Activated CD4-positive, alpha-beta T cell treated with anti-CD3 and anti-CD28 coated beads for 36 hours (primary cell): ENCODE results near the gene CPLX3. TPM values are rescaled to one million over a fixed set of nuclear protein-coding genes. Genes with fewer than 3 reads are reported as not detected.
"Not testable (repeated sequence)": the region's sequence is repeated elsewhere in the genome, so short reads cannot be mapped to it uniquely, and the experiment has no call there.

Experiments
- ATAC-seq: fragments of 200-7000 bp; cut with Tn5 transposase; one replicate; pipeline ENCODE4 v1.10.0; 2021; ENCODE audit warnings: mild to moderate bottlenecking, moderate library complexity
- CTCF ChIA-PET: fragments of 350-600 bp; sonication (Branson Sonifier 250); formaldehyde crosslinking; loops from one replicate; lab custom pipeline; 2021; ENCODE audit warnings: antibody characterized with exemption; lab: Charles Lee
- POLR2A ChIA-PET: fragments of 350-600 bp; sonication (Branson Sonifier 250); formaldehyde crosslinking; loops from one replicate; lab custom pipeline; 2021; ENCODE audit warnings: antibody characterized with exemption, inconsistent platforms; lab: Charles Lee
- DNase-seq: peaks from one replicate; pipeline ENCODE4 v3.0.0-alpha.2; 2020
- H3K27ac Mint-ChIP-seq: one replicate; pipeline ENCODE4 v1.8.0; 2021; ENCODE audit warnings: mixed read lengths
- H3K27me3 Mint-ChIP-seq: one replicate; pipeline ENCODE4 v1.8.0; 2021; ENCODE audit warnings: mixed read lengths
- H3K36me3 Mint-ChIP-seq: one replicate; pipeline ENCODE4 v1.8.0; 2021; ENCODE audit warnings: low read depth, mixed read lengths
- H3K4me1 Mint-ChIP-seq: one replicate; pipeline ENCODE4 v1.8.0; 2021; ENCODE audit warnings: mixed read lengths
- H3K4me3 Mint-ChIP-seq: one replicate; pipeline ENCODE4 v1.8.0; 2021; ENCODE audit warnings: mild to moderate bottlenecking, moderate library complexity, mixed read lengths
- H3K9me3 Mint-ChIP-seq: one replicate; pipeline ENCODE4 v1.8.0; 2021; ENCODE audit warnings: low read depth, mixed read lengths
- intact Hi-C, 2 experiments: fragments of 100-400 bp; cut with DNase I in 1 of 2; cut with micrococcal nuclease in 1 of 2; formaldehyde crosslinking; loops; one replicate each; pipeline versions ENCODE4 v1.14.2 to v1.15.1; 2022 to 2024; cut with DNase I, micrococcal nuclease
- total RNA-seq, 2 experiments: library from RNA; stranded (reverse); gene quantifications; one replicate each; pipeline ENCODE4 v1.2.3, GENCODE V29; 2021

CPLX3 gene
- total RNA-seq, 2 experiments from 2014 or later: 0.11 TPM; not detected in 1

- Mint-ChIP-seq H3K27ac (peak overlapping the region; percentile 100), H3K27me3 (no peaks in the 10 kb centered on the region), H3K36me3 (peaks cover 39% of the 10 kb centered on the region), H3K4me3 (peak overlapping the region; percentile 89), H3K4me1 (peaks cover 53% of the 10 kb centered on the region), H3K9me3 (no peaks in the 10 kb centered on the region)
- ChIA-PET POLR2A (interaction anchor here (0.5 to 3.5 kb wide), 3 partner anchors 11 to 87 kb away, joined by 3 to 26 read pairs (median 20); no protein-coding TSS in a partner anchor), CTCF (interaction anchor here (0.6 to 22.1 kb wide), 12 partner anchors 5 to 239 kb away, joined by 3 to 743 read pairs (median 12); partner anchors contain the start of gene CSK)
- intact Hi-C loops: loop anchor here (1.0 to 10.0 kb wide), 12 partner anchors 18 to 788 kb away; partner anchors contain the start of genes ARID3B (in 2 of the 2), C15orf39 (in 1 of the 2), COX5A (in 1 of the 2) and MPI (in 1 of the 2)
- DNase-seq: peak; percentile 78
- ATAC-seq: peak; percentile 1
Measured at GRCh38 chr15:74782259-74783071, 44.0 kb upstream of the CPLX3 start.

- peaks cover 53% of the 10 kb centered on the region for H3K4me1 Mint-ChIP-seq
- intact Hi-C loops: loop anchor here (2.0 to 10.0 kb wide), 9 partner anchors 18 to 788 kb away; partner anchors contain the start of genes ARID3B (in 1 of the 2), C15orf39 (in 1 of the 2), COX5A (in 1 of the 2) and MPI (in 1 of the 2)
- H3K9me3 Mint-ChIP-seq: no peaks in the 10 kb centered on the region
- H3K27ac Mint-ChIP-seq: peak overlapping the region; percentile 100
- ATAC-seq (no peak), DNase-seq (peak; percentile 61)
- POLR2A ChIA-PET: interaction anchor here (3.1 kb wide), 1 partner anchor 11 kb away, joined by 20 read pairs; no protein-coding TSS in a partner anchor
- peak overlapping the region; percentile 89 for H3K4me3 Mint-ChIP-seq
- CTCF ChIA-PET: interaction anchor here (0.7 to 22.1 kb wide), 10 partner anchors 4 to 242 kb away, joined by 3 to 743 read pairs (median 4); partner anchors contain the start of genes ARID3B and CSK
- peaks cover 47% of the 10 kb centered on the region for H3K36me3 Mint-ChIP-seq
- H3K27me3 Mint-ChIP-seq: no peaks in the 10 kb centered on the region
Measured at GRCh38 chr15:74783072-74783807, 43.2 kb upstream of the CPLX3 start.

GRCh38 chr15:74783808-74784175 lies 42.6 kb upstream of the CPLX3 start:
- ChIA-PET POLR2A (interaction anchor here (1.1 to 3.1 kb wide), 2 partner anchors 10 to 168 kb away, joined by 4 to 20 read pairs; partner anchors contain the start of gene CLK3), CTCF (interaction anchor here (0.7 to 22.1 kb wide), 13 partner anchors 4 to 243 kb away, joined by 3 to 743 read pairs (median 4); partner anchors contain the start of genes ARID3B and CSK)
- Mint-ChIP-seq H3K27ac (peak overlapping the region; percentile 100), H3K36me3 (peaks cover 53% of the 10 kb centered on the region), H3K4me1 (peaks cover 51% of the 10 kb centered on the region), H3K4me3 (peak overlapping the region; percentile 89), H3K9me3 (no peaks in the 10 kb centered on the region), H3K27me3 (no peaks in the 10 kb centered on the region)
- ATAC-seq (no peak), DNase-seq (no peak)
- intact Hi-C loops: loop anchor here (2.0 to 10.0 kb wide), 9 partner anchors 17 to 789 kb away; partner anchors contain the start of genes ARID3B (in 1 of the 2), C15orf39 (in 1 of the 2), COX5A (in 1 of the 2) and MPI (in 1 of the 2)

- ATAC-seq (no peak), DNase-seq (peak; percentile 53)
- intact Hi-C loops: loop anchor here (5.0 to 10.0 kb wide), 12 partner anchors 88 to 853 kb away; partner anchors contain the start of genes ARID3B (in 1 of the 2), C15orf39 (in 1 of the 2), COX5A (in 1 of the 2) and MPI (in 1 of the 2)
- CTCF ChIA-PET: interaction anchor here (0.6 to 22.1 kb wide), 12 partner anchors 3 to 410 kb away, joined by 3 to 743 read pairs (median 4); partner anchors contain the start of gene CSK
- H3K9me3 Mint-ChIP-seq: no peaks in the 10 kb centered on the region
- H3K4me1 Mint-ChIP-seq: peaks cover 50% of the 10 kb centered on the region
- no peaks in the 10 kb centered on the region for H3K27me3 Mint-ChIP-seq
- peak overlapping the region; percentile 100 for H3K27ac Mint-ChIP-seq
- peaks cover 59% of the 10 kb centered on the region for H3K36me3 Mint-ChIP-seq
- POLR2A ChIA-PET: interaction anchor here (0.6 to 3.1 kb wide), 4 partner anchors 9 to 169 kb away, joined by 3 to 20 read pairs (median 4); partner anchors contain the start of gene CLK3
- H3K4me3 Mint-ChIP-seq: peak overlapping the region; percentile 89
Measured at GRCh38 chr15:74784426-74785193, 41.8 kb upstream of the CPLX3 start.

GRCh38 chr15:74785194-74786032 lies 41.0 kb upstream of the CPLX3 start:
- Mint-ChIP-seq H3K27ac (peak overlapping the region; percentile 100), H3K36me3 (peaks cover 65% of the 10 kb centered on the region), H3K4me1 (peaks cover 50% of the 10 kb centered on the region), H3K4me3 (peak overlapping the region; percentile 89), H3K9me3 (no peaks in the 10 kb centered on the region), H3K27me3 (no peaks in the 10 kb centered on the region)
- ChIA-PET CTCF (interaction anchor here (1.0 to 22.1 kb wide), 9 partner anchors 2 to 171 kb away, joined by 3 to 743 read pairs (median 19); partner anchors contain the start of gene CSK), POLR2A (interaction anchor here (0.8 to 3.1 kb wide), 3 partner anchors 8 to 192 kb away, joined by 3 to 20 read pairs (median 3); no protein-coding TSS in a partner anchor)
- ATAC-seq (no peak), DNase-seq (peak; percentile 76)
- intact Hi-C loops: loop anchor here (2.0 to 10.0 kb wide), 9 partner anchors 87 to 852 kb away; partner anchors contain the start of genes C15orf39 (in 1 of the 2), PML (in 1 of the 2), SCAMP2 (in 1 of the 2) and STOML1 (in 1 of the 2)

- peak overlapping the region; percentile 100 for H3K27ac Mint-ChIP-seq
- POLR2A ChIA-PET: interaction anchor here (0.8 kb wide), 1 partner anchor 192 kb away, joined by 3 read pairs; no protein-coding TSS in a partner anchor
- peaks cover 50% of the 10 kb centered on the region for H3K4me1 Mint-ChIP-seq
- peak overlapping the region; percentile 89 for H3K4me3 Mint-ChIP-seq
- CTCF ChIA-PET: interaction anchor here (0.6 to 22.1 kb wide), 5 partner anchors 10 to 409 kb away, joined by 3 to 743 read pairs (median 5); partner anchors contain the start of gene CSK
- intact Hi-C loops: loop anchor here (2.0 to 10.0 kb wide), 9 partner anchors 86 to 851 kb away; partner anchors contain the start of genes C15orf39 (in 1 of the 2), PML (in 1 of the 2), SCAMP2 (in 1 of the 2) and STOML1 (in 1 of the 2)
- not testable (repeated sequence) for DNase-seq, H3K27me3 Mint-ChIP-seq, ATAC-seq, H3K9me3 Mint-ChIP-seq
- H3K36me3 Mint-ChIP-seq: peaks cover 68% of the 10 kb centered on the region
Measured at GRCh38 chr15:74786081-74786480, 40.3 kb upstream of the CPLX3 start.

- peak; percentile 42 for DNase-seq
- H3K4me3 Mint-ChIP-seq: peak overlapping the region; percentile 89
- H3K4me1 Mint-ChIP-seq: peaks cover 50% of the 10 kb centered on the region
- intact Hi-C loops: loop anchor here (2.0 to 10.0 kb wide), 9 partner anchors 86 to 851 kb away; partner anchors contain the start of genes C15orf39 (in 1 of the 2), PML (in 1 of the 2), SCAMP2 (in 1 of the 2) and STOML1 (in 1 of the 2)
- CTCF ChIA-PET: interaction anchor here (0.6 to 22.1 kb wide), 19 partner anchors 11 to 794 kb away, joined by 3 to 743 read pairs (median 5); partner anchors contain the start of genes CLK3, CSK, FAM219B and RPP25
- peak overlapping the region; percentile 100 for H3K27ac Mint-ChIP-seq
- H3K27me3 Mint-ChIP-seq: no peaks in the 10 kb centered on the region
- H3K36me3 Mint-ChIP-seq: peaks cover 74% of the 10 kb centered on the region
- no peak for ATAC-seq
- H3K9me3 Mint-ChIP-seq: no peaks in the 10 kb centered on the region
- POLR2A ChIA-PET: interaction anchor here (0.6 to 2.2 kb wide), 4 partner anchors 10 to 209 kb away, joined by 3 to 21 read pairs (median 3); partner anchors contain the start of genes CLK3 and SCAMP5
Measured at GRCh38 chr15:74786551-74787165, 39.8 kb upstream of the CPLX3 start.
